ENCODE results near the gene PITPNM1. TPM values are rescaled to one million over a fixed set of nuclear protein-coding genes. Genes with fewer than 3 reads are reported as not detected.

The PITPNM1 gene
- total RNA-seq, 1 donor from 2014 or later: 38.2 TPM

- H3K27me3 ChIP-seq: no peaks in the 10 kb centered on the region
- no peak for TF ChIP-seq CTCF (IDR thresholded peaks at IDR 0.05)
- peaks cover 35% of the 10 kb centered on the region for H3K4me1 ChIP-seq
- ATAC-seq (peak; percentile 88), DNase-seq (peak; percentile 100)
- peak within 1 kb of the TSS; percentile 87 for H3K4me3 ChIP-seq
- peaks cover 7% of the 10 kb centered on the region for H3K36me3 ChIP-seq
- H3K27ac ChIP-seq: peak within 1 kb of the TSS; percentile 98
- intact Hi-C loops (cut with DNase I): loop anchor here (10.0 kb wide), 1 partner anchor 103 kb away; the partner anchor contains the start of genes PPP1CA and TBC1D10C
- H3K9me3 ChIP-seq: no peaks in the 10 kb centered on the region
Measured at GRCh38 chr11:67507864-67508485, 2.8 kb upstream of the PITPNM1 start, which contains the start of gene CDK2AP2. Gene CDK2AP2 (minus strand): TSS chr11:67508162. CDS start chr11:67508082, 80 bp downstream.

- no peak for DNase-seq
Measured at GRCh38 chr11:67507242-67507863, 2.2 kb upstream of the PITPNM1 start.

GRCh38 chr11:67506426-67507051, 1.4 kb upstream of the PITPNM1 start:
- H3K27me3 ChIP-seq: no peaks in the 10 kb centered on the region
- H3K4me3 ChIP-seq: peak overlapping the region; percentile 87
- H3K9me3 ChIP-seq: no peaks in the 10 kb centered on the region
- intact Hi-C loops (cut with DNase I): loop anchor here (10.0 kb wide), 1 partner anchor 102 kb away; the partner anchor contains the start of genes PPP1CA and TBC1D10C
- peak; percentile 30 for TF ChIP-seq CTCF (IDR thresholded peaks at IDR 0.05)
- DNase-seq: no peak
- peaks cover 35% of the 10 kb centered on the region for H3K4me1 ChIP-seq
- peak overlapping the region; percentile 98 for H3K27ac ChIP-seq
- peaks cover 7% of the 10 kb centered on the region for H3K36me3 ChIP-seq
- no peak for ATAC-seq

More at GRCh38 chr11:67507242-67507863, 2.2 kb upstream of the PITPNM1 start:
- Histone ChIP-seq H3K36me3 (peaks cover 7% of the 10 kb centered on the region), H3K27ac (peak overlapping the region; percentile 98), H3K9me3 (no peaks in the 10 kb centered on the region), H3K27me3 (no peaks in the 10 kb centered on the region), H3K4me3 (peak overlapping the region; percentile 87), H3K4me1 (peaks cover 35% of the 10 kb centered on the region)
- ATAC-seq: no peak
- no peak for TF ChIP-seq CTCF (IDR thresholded peaks at IDR 0.05)
- intact Hi-C loops (cut with DNase I): loop anchor here (10.0 kb wide), 1 partner anchor 103 kb away; the partner anchor contains the start of genes PPP1CA and TBC1D10C

- H3K27me3 ChIP-seq: no peaks in the 10 kb centered on the region
- peak overlapping the region; percentile 87 for H3K4me3 ChIP-seq
- H3K36me3 ChIP-seq: peaks cover 7% of the 10 kb centered on the region
- peak; percentile 96 for DNase-seq
- H3K4me1 ChIP-seq: peaks cover 35% of the 10 kb centered on the region
- H3K9me3 ChIP-seq: no peaks in the 10 kb centered on the region
- ATAC-seq: peak; percentile 74
- intact Hi-C loops (cut with DNase I): loop anchor here (10.0 kb wide), 1 partner anchor 101 kb away; the partner anchor contains the start of genes PPP1CA and TBC1D10C
- peak; percentile 98 for TF ChIP-seq CTCF (IDR thresholded peaks at IDR 0.05)
- H3K27ac ChIP-seq: peak overlapping the region; percentile 98
Measured at GRCh38 chr11:67505605-67506396, 638 bp upstream of the PITPNM1 start.

Measured in upper lobe of right lung (tissue), 1 donor.